Trophoblast cell (in vitro differentiated cells and primary cell): ENCODE results near the gene HOXA4.

Source experiments
- DNase-seq, 2 donors: peaks; one replicate each; pipeline ENCODE4 v3.0.0-alpha.2; 2016
- H2AFZ ChIP-seq: 2 replicates; pipeline ENCODE4 v1.6.1; 2013; ENCODE audit warnings: low read length, moderate library complexity, mild to moderate bottlenecking; ENCODE audit not compliant: insufficient read depth, poor library complexity
- H2AK5ac ChIP-seq: 2 replicates; pipeline ENCODE4 v1.6.1; 2013; ENCODE audit warnings: mild to moderate bottlenecking, low read length
- H2BK120ac ChIP-seq: 2 replicates; pipeline ENCODE4 v1.6.1; 2013; ENCODE audit warnings: low read length, mild to moderate bottlenecking, moderate library complexity; ENCODE audit not compliant: insufficient read depth, poor library complexity
- H2BK12ac ChIP-seq: 2 replicates; pipeline ENCODE4 v1.6.1; 2013; ENCODE audit warnings: mild to moderate bottlenecking, low read length, moderate library complexity
- H2BK5ac ChIP-seq: 2 replicates; pipeline ENCODE4 v1.6.1; 2013; ENCODE audit warnings: low read length, low read depth, moderate library complexity, mild to moderate bottlenecking; ENCODE audit not compliant: poor library complexity
- H3K14ac ChIP-seq: 2 replicates; pipeline ENCODE4 v1.6.1; 2013; ENCODE audit warnings: mild to moderate bottlenecking, low read length
- H3K18ac ChIP-seq: 2 replicates; pipeline ENCODE4 v1.6.1; 2013; ENCODE audit warnings: mild to moderate bottlenecking, low read length
- H3K23ac ChIP-seq: 2 replicates; pipeline ENCODE4 v1.6.1; 2013; ENCODE audit warnings: low read length
- H3K27ac ChIP-seq: 2 replicates; pipeline ENCODE4 v1.5.1; 2013; ENCODE audit warnings: low read depth, mild to moderate bottlenecking, inconsistent platforms, low read length, moderate library complexity
- H3K27me3 ChIP-seq: 2 replicates; pipeline ENCODE4 v1.6.1; 2013; ENCODE audit warnings: inconsistent platforms, mild to moderate bottlenecking, low read length, moderate library complexity; ENCODE audit not compliant: insufficient read depth
- H3K36me3 ChIP-seq, 2 experiments: 1 replicate in 1 of 2; 2 replicates in 1 of 2; pipeline ENCODE4 v1.6.1; 2013; ENCODE audit warnings: low read length in 2 of 2, mild to moderate bottlenecking in 2 of 2, moderate library complexity in 1 of 2; ENCODE audit not compliant: insufficient read depth in 2 of 2, control insufficient read depth in 1 of 2
- H3K4ac ChIP-seq: 2 replicates; pipeline ENCODE4 v1.6.1; 2013; ENCODE audit warnings: low read depth, mild to moderate bottlenecking, low read length, moderate library complexity
- H3K4me1 ChIP-seq, 2 experiments: 1 replicate in 1 of 2; 2 replicates in 1 of 2; pipeline ENCODE4 v1.6.1; 2013; ENCODE audit warnings: low read length in 2 of 2, mild to moderate bottlenecking in 2 of 2, moderate library complexity in 1 of 2; ENCODE audit not compliant: insufficient read depth in 2 of 2, control insufficient read depth in 1 of 2
- H3K4me2 ChIP-seq: 2 replicates; pipeline ENCODE4 v1.6.1; 2013; ENCODE audit warnings: inconsistent platforms, mild to moderate bottlenecking, low read length, moderate library complexity
- H3K4me3 ChIP-seq: 2 replicates; pipeline ENCODE4 v1.5.1; 2013; ENCODE audit warnings: mild to moderate bottlenecking, low read depth, low read length, inconsistent platforms
- H3K79me1 ChIP-seq: one replicate; pipeline ENCODE4 v1.6.1; 2013; ENCODE audit warnings: low read length
- H3K79me2 ChIP-seq: 2 replicates; pipeline ENCODE4 v1.6.1; 2013; ENCODE audit warnings: low read length, mild to moderate bottlenecking; ENCODE audit not compliant: control insufficient read depth, insufficient read depth, poor library complexity
- H3K9ac ChIP-seq: 2 replicates; pipeline ENCODE4 v1.6.1; 2013; ENCODE audit warnings: mild to moderate bottlenecking, low read length
- H3K9me3 ChIP-seq: 2 replicates; pipeline ENCODE4 v1.6.1; 2013; ENCODE audit warnings: low read depth, mild to moderate bottlenecking, control low read depth, inconsistent platforms, low read length; ENCODE audit not compliant: insufficient read depth
- H4K12ac ChIP-seq: 2 replicates; pipeline ENCODE4 v1.6.1; 2013; ENCODE audit warnings: low read depth, mild to moderate bottlenecking, low read length, moderate library complexity
- H4K8ac ChIP-seq: 2 replicates; pipeline ENCODE4 v1.6.1; 2013; ENCODE audit warnings: low read depth, mild to moderate bottlenecking, low read length, moderate library complexity
- H4K91ac ChIP-seq: one replicate; pipeline ENCODE4 v1.6.1; 2013; ENCODE audit warnings: low read depth, mild to moderate bottlenecking, low read length, moderate library complexity
- WGBS: extraction: QIAGEN DNeasy Blood & Tissue Kit; methylation state at CpG from one replicate; pipeline ENCODE4 v1.1.7; 2013; ENCODE audit warnings: missing lambda C conversion rate; ENCODE audit not compliant: insufficient read length, insufficient coverage; ENCODE audit errors: extremely low coverage; 5-methylcytosine and 5-hydroxymethylcytosine counted together

HOXA4 gene

GRCh38 chr7:27160546-27161213, 30.1 kb upstream of the HOXA4 start:
- H2BK5ac ChIP-seq, result peak overlapping the region; percentile 16
- no peak overlapping the region for H3K4ac ChIP-seq
- peak overlapping the region; percentile 47 for H4K8ac ChIP-seq
- H3K4me1 ChIP-seq, result peaks cover 4 to 12% of the 10 kb centered on the region in 2 experiments
- H3K27me3 ChIP-seq, result peaks cover 86% of the 10 kb centered on the region
- no peak overlapping the region for H2BK120ac ChIP-seq
- H3K79me2 ChIP-seq, result peaks cover 1% of the 10 kb centered on the region
- no peak overlapping the region for H3K9ac ChIP-seq
- peak overlapping the region; percentile 87 for H3K4me2 ChIP-seq
- no peaks in the 10 kb centered on the region for H3K36me3 ChIP-seq
- H3K79me1 ChIP-seq, result no peaks in the 10 kb centered on the region
- peak overlapping the region; percentile 21 for H3K4me3 ChIP-seq
- no peak overlapping the region for H3K27ac ChIP-seq
- peak; percentile 67 to 87 for DNase-seq
- H4K12ac ChIP-seq, result peak overlapping the region; percentile 7
- peak overlapping the region; percentile 93 for H2AFZ ChIP-seq
- no peak overlapping the region for H3K23ac ChIP-seq
- H4K91ac ChIP-seq, result no peak overlapping the region
- H3K18ac ChIP-seq, result no peak overlapping the region
- H2BK12ac ChIP-seq, result no peak overlapping the region
- peaks cover 48% of the 10 kb centered on the region for H3K9me3 ChIP-seq
- no CpG with 5 or more reads among the region's 54 CpGs for WGBS
- no peak overlapping the region for H2AK5ac ChIP-seq
- no peak overlapping the region for H3K14ac ChIP-seq

DNA sequence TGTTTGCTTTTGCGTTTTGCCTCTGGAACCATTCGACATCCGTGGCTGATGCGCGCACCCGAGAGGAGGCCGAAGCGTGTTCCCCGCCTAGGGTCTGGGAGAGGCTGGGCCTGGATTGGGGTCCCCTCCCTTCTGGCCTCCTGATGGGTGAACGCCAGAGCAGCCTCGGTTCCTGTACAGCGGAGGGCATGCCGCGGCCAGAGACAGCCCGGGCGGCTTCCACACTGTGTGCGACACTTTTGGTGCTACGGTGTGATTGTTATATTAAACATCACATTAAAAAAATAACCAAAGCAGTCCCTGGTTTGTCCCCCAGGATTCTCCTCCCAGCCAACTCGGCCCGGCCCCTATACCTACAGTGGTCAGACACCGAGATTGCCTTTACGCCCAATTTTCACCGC, 29.6 kb upstream of the HOXA4 start:
- no CpG with 5 or more reads among the region's 23 CpGs for WGBS
- Histone ChIP-seq H4K12ac (no peak overlapping the region), H3K4ac (no peak overlapping the region), H3K18ac (no peak overlapping the region), H3K36me3 (no peaks in the 10 kb centered on the region), H2BK120ac (no peak overlapping the region), H3K23ac (no peak overlapping the region), H3K4me2 (peak overlapping the region; percentile 87), H3K27ac (no peak overlapping the region), H4K91ac (no peak overlapping the region), H3K14ac (no peak overlapping the region), H3K27me3 (peaks cover 86% of the 10 kb centered on the region), H3K4me3 (no peak overlapping the region), H3K79me1 (no peaks in the 10 kb centered on the region), H3K4me1 (peaks cover 4 to 12% of the 10 kb centered on the region in 2 experiments), H3K79me2 (peaks cover 1% of the 10 kb centered on the region), H2AFZ (no peak overlapping the region), H3K9me3 (peaks cover 49% of the 10 kb centered on the region), H4K8ac (no peak overlapping the region), H3K9ac (no peak overlapping the region), H2BK5ac (no peak overlapping the region), H2BK12ac (no peak overlapping the region), H2AK5ac (no peak overlapping the region)
- no peak for DNase-seq

DNA sequence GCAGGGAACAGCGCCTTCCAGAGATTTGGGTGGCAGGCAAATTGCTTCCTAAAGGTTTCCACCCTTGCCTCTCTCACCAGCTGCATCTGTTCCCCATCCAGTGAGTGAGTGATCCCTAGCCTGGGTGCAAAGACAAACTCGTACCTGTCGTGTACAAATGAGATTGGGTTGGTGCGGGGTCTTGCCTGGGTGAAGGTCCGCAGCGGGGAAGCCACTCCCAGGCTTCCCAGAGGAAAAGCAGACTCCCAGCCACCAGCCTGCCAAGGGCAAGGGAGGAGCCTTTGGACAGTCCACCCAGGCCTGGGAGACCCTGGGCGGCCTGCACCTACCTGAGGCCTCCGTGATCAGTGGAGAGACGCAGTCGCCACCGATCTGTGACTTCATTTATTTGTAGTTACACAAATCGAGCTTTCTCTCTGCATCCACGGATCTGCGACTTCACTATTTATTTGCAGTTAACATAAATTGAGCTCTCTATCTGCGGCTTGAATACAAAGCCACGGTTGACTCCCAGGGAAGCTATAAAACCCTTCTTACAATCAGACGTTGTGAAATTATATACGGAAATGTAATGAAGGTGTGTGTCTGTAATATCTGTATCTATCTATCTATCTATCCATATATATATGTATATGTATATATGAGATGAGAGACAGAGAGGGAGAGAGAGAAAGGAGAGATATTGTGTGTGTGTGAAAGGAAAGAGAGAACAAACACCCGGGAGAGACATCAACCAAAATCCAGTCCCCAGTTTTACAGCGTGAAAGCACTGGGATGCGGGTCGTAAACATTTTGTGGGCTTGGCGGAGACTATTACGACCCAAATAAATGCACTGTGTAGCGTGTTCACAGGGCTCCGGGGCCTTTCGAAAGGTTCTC, 28.9 kb upstream of the HOXA4 start:
- Histone ChIP-seq H4K8ac (no peak overlapping the region), H2BK12ac (no peak overlapping the region), H3K14ac (no peak overlapping the region), H4K12ac (no peak overlapping the region), H3K36me3 (no peaks in the 10 kb centered on the region), H3K79me2 (peaks cover 1% of the 10 kb centered on the region), H3K4me2 (no peak overlapping the region), H3K4me3 (no peak overlapping the region), H2AK5ac (no peak overlapping the region), H3K23ac (no peak overlapping the region), H3K9ac (no peak overlapping the region), H4K91ac (no peak overlapping the region), H3K79me1 (no peaks in the 10 kb centered on the region), H2BK5ac (no peak overlapping the region), H3K27me3 (peaks cover 86% of the 10 kb centered on the region), H3K4me1 (peaks cover 4 to 10% of the 10 kb centered on the region in 2 experiments), H3K27ac (no peak overlapping the region), H3K4ac (no peak overlapping the region), H3K18ac (no peak overlapping the region), H2BK120ac (no peak overlapping the region), H3K9me3 (peaks cover 49% of the 10 kb centered on the region), H2AFZ (no peak overlapping the region)
- WGBS, result no CpG with 5 or more reads among the region's 27 CpGs
- no peak for DNase-seq

DNA sequence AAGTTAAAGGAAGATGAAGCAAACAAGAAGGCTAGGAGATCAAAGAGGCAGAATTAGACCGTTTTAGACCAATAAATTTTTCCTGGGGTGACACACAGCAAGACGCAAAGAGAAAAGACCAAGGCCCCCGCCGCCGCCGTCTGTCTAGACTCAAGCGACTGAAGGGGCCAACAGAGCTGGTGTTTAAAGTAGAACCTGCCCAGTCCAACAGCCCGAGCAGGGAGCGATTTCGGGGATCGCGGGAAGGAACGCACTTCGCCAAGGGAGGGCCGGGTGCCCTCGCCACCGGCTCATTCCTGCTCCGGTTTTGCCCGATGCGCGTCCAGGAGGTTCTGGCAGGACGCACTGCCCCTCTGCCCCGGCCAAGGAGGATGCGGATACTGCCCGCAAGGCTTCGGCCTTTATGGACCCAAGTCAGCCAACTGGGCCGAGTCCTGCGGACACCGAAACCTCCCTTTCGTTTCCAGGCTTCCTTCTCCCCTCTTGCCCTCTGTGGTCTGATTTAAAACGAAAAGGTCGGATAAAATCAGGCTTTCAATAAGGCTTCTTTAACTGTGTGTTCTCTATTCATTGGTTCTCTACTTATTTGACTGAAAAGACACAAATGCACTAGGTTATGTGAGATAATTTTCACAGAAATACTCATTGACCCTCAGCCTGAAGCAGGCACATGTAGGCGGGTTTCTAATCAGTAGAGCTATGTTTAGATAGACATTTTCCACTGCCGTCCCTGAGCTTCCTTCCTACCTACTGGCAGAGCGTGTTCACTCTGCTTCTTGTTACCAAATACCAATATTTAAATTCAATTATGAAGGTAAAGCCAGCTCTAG, 28.1 kb upstream of the HOXA4 start:
- H2BK12ac ChIP-seq, result no peak overlapping the region
- no peak overlapping the region for H2AK5ac ChIP-seq
- WGBS, result no CpG with 5 or more reads among the region's 35 CpGs
- H3K79me2 ChIP-seq, result peaks cover 1% of the 10 kb centered on the region
- H3K4me1 ChIP-seq, result peaks cover 4 to 9% of the 10 kb centered on the region in 2 experiments
- no peak overlapping the region for H3K9ac ChIP-seq
- H2AFZ ChIP-seq, result no peak overlapping the region
- H4K91ac ChIP-seq, result no peak overlapping the region
- no peak overlapping the region for H2BK5ac ChIP-seq
- H3K18ac ChIP-seq, result no peak overlapping the region
- H3K27ac ChIP-seq, result no peak overlapping the region
- peaks cover 48% of the 10 kb centered on the region for H3K9me3 ChIP-seq
- no peak for DNase-seq
- H3K79me1 ChIP-seq, result no peaks in the 10 kb centered on the region
- H3K14ac ChIP-seq, result no peak overlapping the region
- H3K27me3 ChIP-seq, result peaks cover 85% of the 10 kb centered on the region
- H3K4me2 ChIP-seq, result no peak overlapping the region
- H4K8ac ChIP-seq, result no peak overlapping the region
- no peaks in the 10 kb centered on the region for H3K36me3 ChIP-seq
- H3K4me3 ChIP-seq, result no peak overlapping the region
- H4K12ac ChIP-seq, result no peak overlapping the region
- H3K23ac ChIP-seq, result no peak overlapping the region
- H2BK120ac ChIP-seq, result no peak overlapping the region
- no peak overlapping the region for H3K4ac ChIP-seq
